ENCODE measurements around the gene ALDH4A1. TPM values are rescaled to one million over a fixed set of nuclear protein-coding genes. Genes with fewer than 3 reads are reported as not detected.

ALDH4A1 gene
- total and polyA plus RNA-seq, 2 of the 4 experiments (the other 2 are of a cell fraction), result 8.6 to 21.1 TPM

DNA sequence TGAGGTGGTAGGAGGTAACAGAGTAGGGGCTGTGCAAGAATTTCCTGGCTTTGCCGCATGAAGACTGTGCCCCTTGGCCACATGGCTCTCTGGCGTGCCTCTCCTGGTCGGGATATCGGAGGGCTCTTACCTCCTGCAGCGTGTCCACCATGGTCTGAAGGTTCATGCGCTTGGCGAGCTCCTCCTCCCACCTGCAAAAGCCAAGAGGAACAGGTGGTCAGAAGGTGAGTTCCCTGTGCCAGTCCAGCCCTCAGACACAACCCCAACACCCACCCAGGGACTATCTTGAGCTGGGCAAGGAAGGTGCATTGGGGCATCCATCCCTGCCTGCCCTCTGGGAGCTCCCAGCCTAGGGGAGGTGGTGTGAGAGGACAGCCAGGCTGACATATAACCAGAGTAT lies 18.6 kb upstream of the ALDH4A1 start:
- dilution Hi-C loops (cut with HindIII; ENCODE audit: low sequenced_read_pairs, unreplicated experiment), result no loop called here
- Histone ChIP-seq H2AK5ac (ENCODE audit: low read depth, low read length) (peak overlapping the region; percentile 54), H3K27me3 (ENCODE audit: control insufficient read depth, insufficient read depth, low read length) (no peaks in the 10 kb centered on the region), H3K79me1 (ENCODE audit: low read depth in 1 of 2, low read length in 2 of 2) (peaks cover 26 to 81% of the 10 kb centered on the region in 2 experiments; a peak in 3 of 4 replicates), H3K9me3 (ENCODE audit: control insufficient read depth, insufficient read depth, low read length) (no peaks in the 10 kb centered on the region), H2BK5ac (ENCODE audit: low read depth, low read length, poor library complexity, severe bottlenecking) (no peak overlapping the region), H3K9ac (ENCODE audit: low read depth, low read length) (no peak overlapping the region), H3K4ac (ENCODE audit: low read depth, low read length) (no peak overlapping the region), H2BK15ac (ENCODE audit: low read depth, low read length) (no peak overlapping the region), H2BK120ac (ENCODE audit: low read depth, low read length) (no peak overlapping the region), H3K56ac (ENCODE audit: extremely low read depth, insufficient read depth, low read length) (no peak overlapping the region), H3K9me1 (ENCODE audit: insufficient read depth, low read length) (peaks cover 8% of the 10 kb centered on the region; the same call in 1 of the 2 replicates), H2AFZ (replicated peaks; ENCODE audit: low read length, poor library complexity) (no peak overlapping the region), H3K4me1 (ENCODE audit: control insufficient read depth, insufficient read depth, low read length) (peaks cover 27% of the 10 kb centered on the region), H3K14ac (replicated peaks; ENCODE audit: low read depth, low read length) (no peak overlapping the region), H2BK20ac (ENCODE audit: low read depth, low read length) (no peak overlapping the region), H4K91ac (ENCODE audit: insufficient read depth, low read depth, low read length) (no peak overlapping the region), H3K18ac (ENCODE audit: low read depth, low read length) (no peak overlapping the region), H4K20me1 (ENCODE audit: insufficient read depth, low read length) (peaks cover 4% of the 10 kb centered on the region; the same call in 1 of the 2 replicates), H2AK9ac (replicated peaks; ENCODE audit: low read depth, low read length, poor library complexity) (no peak overlapping the region), H3K36me3 (ENCODE audit: control insufficient read depth, insufficient read depth, low read length) (peaks cover 7% of the 10 kb centered on the region), H3K4me3 (ENCODE audit: insufficient read depth, low read depth, low read length) (no peak overlapping the region), H3K27ac (ENCODE audit: insufficient read depth, low read length) (no peak overlapping the region), H4K5ac (ENCODE audit: low read depth, low read length) (no peak overlapping the region), H3K4me2 (ENCODE audit: low read depth, low read length) (no peak overlapping the region), H3K23ac (ENCODE audit: low read depth, low read length) (no peak overlapping the region), H4K8ac (ENCODE audit: low read depth in 2 of 2, low read length in 2 of 2) (no peak overlapping the region)
- no TSS peak for BruUV-seq (replicated peaks)
- DNase-seq (no peak), ATAC-seq (ENCODE audit: low read depth) (no peak)
- CTCF ChIA-PET, result interaction anchor here (2.1 kb wide), 1 partner anchor 8 kb away, joined by 9 read pairs; no protein-coding TSS in a partner anchor
- POLR2A ChIA-PET (ENCODE audit: unreplicated experiment), result no interaction called here
- no peak for TF ChIP-seq CEBPB (IDR thresholded peaks at IDR 0.05; ENCODE audit: low read depth, low read length)
- intact Hi-C loops (cut with micrococcal nuclease), result no loop called here
- WGBS, 2 experiments (ENCODE audit: extremely low coverage in 2 of 2, insufficient read length in 1 of 2), result 100% methylated on average over 4 of the region's 7 CpGs; no CpG with 5 or more reads in 1 of the 2 experiments
- in situ Hi-C loops (cut with MboI; ENCODE audit: low sequenced_read_pairs), result no loop called here
